ENCODE data around the gene ATF2.

ATF2 gene

DNA sequence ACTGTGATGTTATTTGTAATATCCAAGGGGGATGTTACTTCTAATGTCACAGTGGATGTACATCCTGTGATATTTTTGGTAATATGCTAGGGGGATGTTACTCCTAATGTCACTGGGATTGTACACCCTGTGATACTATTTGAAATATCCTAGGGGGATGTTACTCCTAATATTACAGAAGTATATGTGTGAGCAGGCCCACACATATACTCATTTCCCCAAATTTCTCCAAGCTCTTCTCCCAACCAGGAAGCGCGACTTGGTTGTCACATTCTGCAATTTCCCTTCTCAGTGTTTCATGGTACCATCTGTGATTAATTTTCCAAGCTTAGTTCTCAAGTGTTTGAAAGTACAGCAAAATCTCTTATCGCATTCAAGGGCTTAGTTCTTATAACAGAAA is 133.3 kb downstream of the ATF2 start:
- peaks cover 30% of the 10 kb centered on the region for H3K4me1 ChIP-seq (ENCODE audit: low read depth, poor library complexity, severe bottlenecking)

DNA sequence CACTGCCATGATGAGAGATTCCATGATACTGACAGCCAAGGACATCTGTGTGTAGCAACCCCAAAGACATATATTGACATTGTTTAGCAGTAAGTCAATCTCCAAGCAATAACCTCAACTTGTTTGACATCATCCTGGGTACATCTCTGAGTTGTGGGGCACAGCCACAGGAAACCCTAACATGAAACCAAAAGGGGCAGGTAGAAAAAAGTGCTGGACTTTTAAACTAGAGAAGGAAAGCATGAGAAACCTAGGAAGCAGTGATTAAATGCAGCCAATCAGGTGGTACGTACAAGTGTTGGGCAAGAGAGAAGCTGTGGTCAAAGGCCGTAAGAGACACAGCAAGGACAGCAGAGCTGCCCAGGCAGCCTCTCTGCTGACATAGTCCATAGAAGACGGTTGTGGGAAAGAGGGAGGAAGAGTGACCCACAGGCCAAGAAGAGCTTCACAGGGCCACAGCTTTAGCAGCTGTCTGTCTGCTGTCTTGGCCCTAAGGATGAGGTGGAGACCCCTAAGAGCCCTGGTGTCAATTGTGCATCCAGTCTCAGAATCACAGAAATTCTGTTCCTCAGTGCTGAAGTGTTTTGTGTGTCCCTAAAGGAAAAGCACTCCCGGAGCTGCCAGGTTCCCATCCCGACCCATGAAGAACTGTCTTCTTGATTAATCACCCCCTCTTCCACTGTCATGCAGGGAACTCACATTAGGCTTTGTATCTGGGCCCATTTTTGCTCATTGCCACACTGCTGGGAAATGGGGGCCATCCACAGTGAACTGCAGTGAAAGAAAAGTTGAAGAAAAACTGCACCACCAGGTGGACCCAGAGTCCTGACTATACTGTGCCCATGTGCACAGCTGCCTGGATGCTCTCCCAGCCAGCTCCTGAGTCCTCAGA is 137.4 kb downstream of the ATF2 start:
- H3K79me2 ChIP-seq (ENCODE audit: insufficient read depth, low read depth): no peaks in the 10 kb centered on the region
- no peak overlapping the region for H3K4me2 ChIP-seq
- no peak overlapping the region for H3K9ac ChIP-seq
- no peaks in the 10 kb centered on the region for H4K20me1 ChIP-seq (ENCODE audit: insufficient read depth)
- H3K36me3 ChIP-seq (ENCODE audit: insufficient read depth): no peaks in the 10 kb centered on the region
- H3K4me1 ChIP-seq (ENCODE audit: low read depth, poor library complexity, severe bottlenecking): peaks cover 7% of the 10 kb centered on the region
- TF ChIP-seq, protein P1, sequence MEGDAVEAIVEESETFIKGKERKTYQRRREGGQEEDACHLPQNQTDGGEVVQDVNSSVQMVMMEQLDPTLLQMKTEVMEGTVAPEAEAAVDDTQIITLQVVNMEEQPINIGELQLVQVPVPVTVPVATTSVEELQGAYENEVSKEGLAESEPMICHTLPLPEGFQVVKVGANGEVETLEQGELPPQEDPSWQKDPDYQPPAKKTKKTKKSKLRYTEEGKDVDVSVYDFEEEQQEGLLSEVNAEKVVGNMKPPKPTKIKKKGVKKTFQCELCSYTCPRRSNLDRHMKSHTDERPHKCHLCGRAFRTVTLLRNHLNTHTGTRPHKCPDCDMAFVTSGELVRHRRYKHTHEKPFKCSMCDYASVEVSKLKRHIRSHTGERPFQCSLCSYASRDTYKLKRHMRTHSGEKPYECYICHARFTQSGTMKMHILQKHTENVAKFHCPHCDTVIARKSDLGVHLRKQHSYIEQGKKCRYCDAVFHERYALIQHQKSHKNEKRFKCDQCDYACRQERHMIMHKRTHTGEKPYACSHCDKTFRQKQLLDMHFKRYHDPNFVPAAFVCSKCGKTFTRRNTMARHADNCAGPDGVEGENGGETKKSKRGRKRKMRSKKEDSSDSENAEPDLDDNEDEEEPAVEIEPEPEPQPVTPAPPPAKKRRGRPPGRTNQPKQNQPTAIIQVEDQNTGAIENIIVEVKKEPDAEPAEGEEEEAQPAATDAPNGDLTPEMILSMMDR (conservative IDR thresholded peaks at IDR 0.05; ENCODE audit: low read depth, low read length): peak; percentile 61
- H3K27me3 ChIP-seq (ENCODE audit: insufficient read depth, low read depth): no peaks in the 10 kb centered on the region
- H3K27ac ChIP-seq: no peak overlapping the region
- H3K4me3 ChIP-seq (IDR thresholded peaks at IDR 0.05; ENCODE audit: insufficient read depth, low read depth, low read length): no peak overlapping the region
- H2AFZ ChIP-seq (ENCODE audit: low read depth): no peak overlapping the region

More for the DNA sequence above, 133.3 kb downstream of the ATF2 start:
- no peak overlapping the region for H3K4me2 ChIP-seq
- TF ChIP-seq, protein P1 (conservative IDR thresholded peaks at IDR 0.05; ENCODE audit: low read depth, low read length): no peak
- H3K9ac ChIP-seq: no peak overlapping the region
- no peaks in the 10 kb centered on the region for H4K20me1 ChIP-seq (ENCODE audit: insufficient read depth)
- H3K36me3 ChIP-seq (ENCODE audit: insufficient read depth): no peaks in the 10 kb centered on the region
- H3K27ac ChIP-seq: no peak overlapping the region
- H3K79me2 ChIP-seq (ENCODE audit: insufficient read depth, low read depth): no peaks in the 10 kb centered on the region
- H3K4me3 ChIP-seq (IDR thresholded peaks at IDR 0.05; ENCODE audit: insufficient read depth, low read depth, low read length): no peak overlapping the region
- H2AFZ ChIP-seq (ENCODE audit: low read depth): no peak overlapping the region
- H3K27me3 ChIP-seq (ENCODE audit: insufficient read depth, low read depth): no peaks in the 10 kb centered on the region

DNA sequence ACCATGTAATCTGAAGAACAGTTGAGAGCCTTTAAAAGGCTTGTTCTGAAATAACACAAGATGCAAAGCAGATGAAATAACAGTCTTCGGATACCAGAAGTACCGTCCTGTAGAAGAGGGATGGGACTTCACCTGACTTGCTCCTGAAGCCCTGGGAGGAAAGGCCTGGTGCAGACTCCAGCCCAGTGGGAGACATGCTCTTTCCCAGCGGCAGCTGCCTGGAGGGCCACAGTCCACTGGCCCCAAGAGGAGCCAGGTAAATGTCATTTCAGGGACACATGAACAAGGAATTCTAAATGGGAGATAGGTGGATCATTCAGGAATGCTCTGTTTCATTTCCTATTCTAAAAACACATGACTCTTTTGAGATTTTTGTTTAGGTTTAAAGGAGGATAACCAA is 140.2 kb downstream of the ATF2 start:
- TF ChIP-seq, protein P1 (conservative IDR thresholded peaks at IDR 0.05; ENCODE audit: low read depth, low read length): no peak
- H3K27ac ChIP-seq: no peak overlapping the region

DNA sequence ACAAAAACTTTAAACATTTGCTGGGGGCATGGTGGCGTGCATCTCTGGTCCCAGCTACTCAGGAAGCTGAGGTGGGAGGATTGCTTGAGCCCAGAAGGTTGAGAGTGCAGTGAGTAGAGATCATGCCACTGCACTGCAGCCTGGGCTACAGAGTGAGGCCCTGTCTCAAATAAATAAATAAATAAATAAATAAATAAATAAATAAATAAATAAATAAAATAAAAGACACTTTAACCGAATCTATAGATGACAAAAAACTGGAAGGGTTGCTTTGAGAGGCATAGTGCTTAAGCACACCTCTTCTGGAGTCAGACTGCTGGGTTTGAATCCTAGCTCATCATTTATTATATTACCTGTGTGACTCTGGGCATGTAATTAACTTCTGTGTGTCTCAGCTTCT is 141.6 kb downstream of the ATF2 start:
- no peak overlapping the region for H3K9ac ChIP-seq
- no peak overlapping the region for H2AFZ ChIP-seq (ENCODE audit: low read depth)
- no peaks in the 10 kb centered on the region for H3K27me3 ChIP-seq (ENCODE audit: insufficient read depth, low read depth)
- H3K4me3 ChIP-seq (IDR thresholded peaks at IDR 0.05; ENCODE audit: insufficient read depth, low read depth, low read length): no peak overlapping the region
- H4K20me1 ChIP-seq (ENCODE audit: insufficient read depth): no peaks in the 10 kb centered on the region
- no peak overlapping the region for H3K4me2 ChIP-seq
- TF ChIP-seq, protein P1 (conservative IDR thresholded peaks at IDR 0.05; ENCODE audit: low read depth, low read length): no peak
- H3K4me1 ChIP-seq (ENCODE audit: low read depth, poor library complexity, severe bottlenecking): peaks cover 7% of the 10 kb centered on the region
- H3K36me3 ChIP-seq (ENCODE audit: insufficient read depth): no peaks in the 10 kb centered on the region
- H3K79me2 ChIP-seq (ENCODE audit: insufficient read depth, low read depth): no peaks in the 10 kb centered on the region
- H3K27ac ChIP-seq: no peak overlapping the region

More for the DNA sequence above, 140.2 kb downstream of the ATF2 start:
- Histone ChIP-seq H4K20me1 (ENCODE audit: insufficient read depth) (no peaks in the 10 kb centered on the region), H3K9ac (no peak overlapping the region), H3K4me3 (IDR thresholded peaks at IDR 0.05; ENCODE audit: insufficient read depth, low read depth, low read length) (no peak overlapping the region), H3K27me3 (ENCODE audit: insufficient read depth, low read depth) (no peaks in the 10 kb centered on the region), H3K4me2 (no peak overlapping the region), H3K36me3 (ENCODE audit: insufficient read depth) (no peaks in the 10 kb centered on the region), H3K79me2 (ENCODE audit: insufficient read depth, low read depth) (no peaks in the 10 kb centered on the region), H3K4me1 (ENCODE audit: low read depth, poor library complexity, severe bottlenecking) (peaks cover 7% of the 10 kb centered on the region), H2AFZ (ENCODE audit: low read depth) (no peak overlapping the region)

All from KMS-11 (cell line).